Stimulated activated CD4-positive, alpha-beta T cell treated with anti-CD3 and anti-CD28 coated beads, Interleukin-1b, Interleukin-23, amount 100 ng/mL, for 4 hours (primary cell): Measurements from ENCODE around the gene BORCS5.

Experiments
- DNase-seq, 2 donors: peaks; one replicate each; pipeline ENCODE4 v3.0.0-alpha.2; 2020; ENCODE audit warnings: low read depth in 2 of 2

The BORCS5 gene

GRCh38 chr12:12433203-12433731 is 76.4 kb downstream of the BORCS5 start:
- DNase-seq: no peak

GRCh38 chr12:12436831-12437345 is 80.0 kb downstream of the BORCS5 start:
- no peak for DNase-seq

GRCh38 chr12:12439636-12440035 is 82.8 kb downstream of the BORCS5 start:
- peak in 1 of 2 donors; percentile 34 for DNase-seq

GRCh38 chr12:12440784-12441428 is 84.0 kb downstream of the BORCS5 start:
- DNase-seq: no peak

GRCh38 chr12:12441429-12441807 is 84.5 kb downstream of the BORCS5 start:
- no peak for DNase-seq

- DNase-seq: no peak
Measured at GRCh38 chr12:12441843-12442461, 85.1 kb downstream of the BORCS5 start.

GRCh38 chr12:12442548-12443071 is 85.7 kb downstream of the BORCS5 start:
- DNase-seq: no peak

- DNase-seq: no peak
Measured at GRCh38 chr12:12443431-12443878, 86.6 kb downstream of the BORCS5 start.

- DNase-seq: no peak
Measured at GRCh38 chr12:12445165-12445881, 88.4 kb downstream of the BORCS5 start.

- DNase-seq: no peak
Measured at GRCh38 chr12:12445882-12446181, 89.0 kb downstream of the BORCS5 start.

- no peak for DNase-seq
Measured at GRCh38 chr12:12446786-12447185, 89.9 kb downstream of the BORCS5 start.

GRCh38 chr12:12447236-12447635 is 90.4 kb downstream of the BORCS5 start:
- DNase-seq: no peak

- DNase-seq: no peak
Measured at GRCh38 chr12:12447837-12448236, 91.0 kb downstream of the BORCS5 start.

GRCh38 chr12:12449533-12450025 is 92.7 kb downstream of the BORCS5 start:
- no peak for DNase-seq

GRCh38 chr12:12450043-12450471 is 93.2 kb downstream of the BORCS5 start:
- no peak for DNase-seq

GRCh38 chr12:12451098-12451497 is 94.2 kb downstream of the BORCS5 start:
- no peak for DNase-seq

GRCh38 chr12:12452326-12452902 is 95.5 kb downstream of the BORCS5 start:
- DNase-seq: no peak

GRCh38 chr12:12453635-12454034 is 96.8 kb downstream of the BORCS5 start:
- no peak for DNase-seq

GRCh38 chr12:12454315-12454714 is 97.4 kb downstream of the BORCS5 start:
- DNase-seq: no peak

- no peak for DNase-seq
Measured at GRCh38 chr12:12456637-12457036, 99.8 kb downstream of the BORCS5 start.

- DNase-seq: no peak
Measured at GRCh38 chr12:12460935-12461922, 104.4 kb downstream of the BORCS5 start.
